Omental fat pad (tissue), 4 donors: ENCODE data around the gene GMEB1. TPM values are rescaled to one million over a fixed set of nuclear protein-coding genes. Genes with fewer than 3 reads are reported as not detected.
"Not testable (repeated sequence)": the region's sequence is repeated elsewhere in the genome, so short reads cannot be mapped to it uniquely, and the experiment has no call there.

ENCODE experiments used
- ATAC-seq: fragments of 150-250 bp; one replicate; pipeline ENCODE4 v1.9.1; 2016; ENCODE audit warnings: mild to moderate bottlenecking, moderate library complexity; ENCODE audit not compliant: low FRiP score
- DNase-seq: peaks from one replicate; pipeline ENCODE4 v3.0.0-alpha.2; 2019; ENCODE audit warnings: low spot score
- total RNA-seq, 4 donors: library from RNA; depleted of rRNA; stranded (reverse); fragments of >200 nt; gene quantifications; one replicate each; pipeline ENCODE4 v1.1.0, GENCODE V29; 2016
- TF ChIP-seq, protein P1 (sequence below), 3 donors: fragments of 450-650 bp; IDR thresholded peaks; one replicate each; pipeline ENCODE4 v1.5.1; 2016 to 2017; ENCODE audit warnings: antibody characterized with exemption in 3 of 3, mild to moderate bottlenecking in 3 of 3, moderate library complexity in 2 of 3

Gene GMEB1
- total RNA-seq, 4 donors from 2014 or later = 7.0 to 14.4 (median 13.2) TPM

DNA sequence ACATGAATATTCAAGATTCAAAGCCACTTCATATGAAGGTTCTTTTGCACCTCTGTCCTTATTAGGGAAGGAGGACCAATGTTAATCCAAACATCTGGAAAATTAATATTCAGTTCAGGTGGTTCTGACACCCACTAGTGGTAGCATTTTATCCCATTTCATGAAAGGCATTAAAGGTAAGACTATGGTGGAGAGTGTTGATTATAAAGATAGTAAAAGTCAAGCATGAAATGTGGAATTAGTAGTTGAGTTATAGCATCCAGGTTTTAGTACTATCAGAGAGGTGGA is 50.7 kb downstream of the GMEB1 start:
- TF ChIP-seq, protein P1, sequence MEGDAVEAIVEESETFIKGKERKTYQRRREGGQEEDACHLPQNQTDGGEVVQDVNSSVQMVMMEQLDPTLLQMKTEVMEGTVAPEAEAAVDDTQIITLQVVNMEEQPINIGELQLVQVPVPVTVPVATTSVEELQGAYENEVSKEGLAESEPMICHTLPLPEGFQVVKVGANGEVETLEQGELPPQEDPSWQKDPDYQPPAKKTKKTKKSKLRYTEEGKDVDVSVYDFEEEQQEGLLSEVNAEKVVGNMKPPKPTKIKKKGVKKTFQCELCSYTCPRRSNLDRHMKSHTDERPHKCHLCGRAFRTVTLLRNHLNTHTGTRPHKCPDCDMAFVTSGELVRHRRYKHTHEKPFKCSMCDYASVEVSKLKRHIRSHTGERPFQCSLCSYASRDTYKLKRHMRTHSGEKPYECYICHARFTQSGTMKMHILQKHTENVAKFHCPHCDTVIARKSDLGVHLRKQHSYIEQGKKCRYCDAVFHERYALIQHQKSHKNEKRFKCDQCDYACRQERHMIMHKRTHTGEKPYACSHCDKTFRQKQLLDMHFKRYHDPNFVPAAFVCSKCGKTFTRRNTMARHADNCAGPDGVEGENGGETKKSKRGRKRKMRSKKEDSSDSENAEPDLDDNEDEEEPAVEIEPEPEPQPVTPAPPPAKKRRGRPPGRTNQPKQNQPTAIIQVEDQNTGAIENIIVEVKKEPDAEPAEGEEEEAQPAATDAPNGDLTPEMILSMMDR (IDR thresholded peaks at IDR 0.05) = no peak
- ATAC-seq = no peak
- no peak for DNase-seq

DNA sequence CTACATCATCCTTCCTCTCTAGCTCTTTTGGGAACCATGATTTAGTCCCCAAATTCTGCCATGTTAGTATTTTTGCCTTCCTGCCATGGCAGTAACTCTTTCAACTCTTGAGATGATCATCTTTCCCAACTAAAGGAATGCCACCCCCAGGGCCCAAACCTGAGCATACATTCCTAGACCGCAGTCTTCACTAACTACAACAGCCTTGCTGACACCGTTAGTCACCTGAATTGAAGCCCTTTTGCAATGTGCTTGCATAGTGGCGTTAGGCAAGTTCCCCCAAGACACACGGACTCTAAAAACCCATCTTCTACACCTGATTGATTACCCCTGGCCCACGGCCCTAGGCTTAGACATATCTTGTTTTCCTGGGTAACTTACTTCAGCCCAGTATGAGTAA is 51.8 kb downstream of the GMEB1 start:
- TF ChIP-seq, protein P1 (IDR thresholded peaks at IDR 0.05) = no peak
- ATAC-seq = no peak
- DNase-seq = no peak

DNA sequence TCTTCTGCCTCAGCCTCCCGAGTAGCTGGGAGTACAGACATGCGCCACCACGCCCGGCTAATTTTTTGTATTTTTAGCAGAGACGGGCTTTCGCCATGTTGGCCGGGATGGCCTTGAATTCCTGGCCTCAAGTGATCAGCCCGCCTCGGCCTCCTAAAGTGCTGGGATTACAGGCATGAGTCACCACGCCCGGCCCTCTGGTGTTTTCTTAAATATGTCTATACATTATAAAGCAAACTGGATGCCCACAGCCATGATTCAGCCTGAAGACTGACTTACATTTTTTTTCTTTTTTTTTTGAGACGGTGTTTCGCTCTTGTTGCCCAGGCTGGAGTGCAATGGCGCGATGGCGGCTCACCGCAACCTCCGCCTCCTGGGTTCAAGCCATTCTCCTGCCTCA is 53.3 kb downstream of the GMEB1 start:
- ATAC-seq, DNase-seq: not testable (repeated sequence)

DNA sequence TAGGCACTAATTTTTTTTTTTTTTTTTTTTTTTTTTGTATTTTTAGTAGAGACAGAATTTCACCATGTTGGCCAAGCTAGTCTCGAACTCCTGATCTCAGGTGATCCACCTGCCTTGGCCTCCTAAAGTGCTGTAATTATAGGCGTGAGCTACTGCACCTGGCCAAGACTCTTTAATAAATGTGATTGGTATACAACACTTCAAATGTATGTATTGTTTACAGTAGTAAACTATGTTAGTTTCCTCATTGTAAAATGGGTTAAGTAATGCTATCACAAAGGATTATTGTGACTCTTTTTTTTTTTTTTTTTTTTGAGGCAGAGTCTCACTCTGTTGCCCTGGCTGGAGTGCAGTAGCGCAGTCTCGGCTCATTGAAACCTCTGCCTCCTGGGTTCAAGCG is 56.8 kb downstream of the GMEB1 start:
- ATAC-seq, DNase-seq: not testable (repeated sequence)

DNA sequence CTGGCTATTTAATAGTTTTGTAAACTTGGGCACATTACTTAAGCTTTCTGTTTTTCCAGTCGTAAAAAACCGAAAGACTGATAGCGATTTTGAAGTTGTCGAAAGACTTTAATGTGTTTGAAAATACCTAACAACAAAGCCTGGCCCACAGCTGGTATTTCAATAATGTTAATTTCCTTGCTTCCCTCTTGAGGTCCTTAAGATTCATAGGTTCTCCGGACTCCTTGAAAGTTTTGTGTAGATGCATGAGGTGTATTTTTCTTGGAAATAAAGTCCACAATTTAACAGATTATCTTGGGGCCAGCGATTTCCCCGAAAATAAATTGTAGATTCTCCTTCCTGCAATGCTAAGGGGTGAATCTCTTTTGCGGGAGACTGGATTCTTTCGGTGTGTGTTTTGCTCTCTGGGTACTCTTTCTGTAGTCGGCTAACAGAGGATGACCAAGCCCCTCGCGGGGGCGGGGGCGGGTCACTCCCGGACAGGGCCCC is 67.4 kb downstream of the GMEB1 start:
- DNase-seq (no peak), ATAC-seq (no peak)
- TF ChIP-seq, protein P1 (IDR thresholded peaks at IDR 0.05) = no peak

DNA sequence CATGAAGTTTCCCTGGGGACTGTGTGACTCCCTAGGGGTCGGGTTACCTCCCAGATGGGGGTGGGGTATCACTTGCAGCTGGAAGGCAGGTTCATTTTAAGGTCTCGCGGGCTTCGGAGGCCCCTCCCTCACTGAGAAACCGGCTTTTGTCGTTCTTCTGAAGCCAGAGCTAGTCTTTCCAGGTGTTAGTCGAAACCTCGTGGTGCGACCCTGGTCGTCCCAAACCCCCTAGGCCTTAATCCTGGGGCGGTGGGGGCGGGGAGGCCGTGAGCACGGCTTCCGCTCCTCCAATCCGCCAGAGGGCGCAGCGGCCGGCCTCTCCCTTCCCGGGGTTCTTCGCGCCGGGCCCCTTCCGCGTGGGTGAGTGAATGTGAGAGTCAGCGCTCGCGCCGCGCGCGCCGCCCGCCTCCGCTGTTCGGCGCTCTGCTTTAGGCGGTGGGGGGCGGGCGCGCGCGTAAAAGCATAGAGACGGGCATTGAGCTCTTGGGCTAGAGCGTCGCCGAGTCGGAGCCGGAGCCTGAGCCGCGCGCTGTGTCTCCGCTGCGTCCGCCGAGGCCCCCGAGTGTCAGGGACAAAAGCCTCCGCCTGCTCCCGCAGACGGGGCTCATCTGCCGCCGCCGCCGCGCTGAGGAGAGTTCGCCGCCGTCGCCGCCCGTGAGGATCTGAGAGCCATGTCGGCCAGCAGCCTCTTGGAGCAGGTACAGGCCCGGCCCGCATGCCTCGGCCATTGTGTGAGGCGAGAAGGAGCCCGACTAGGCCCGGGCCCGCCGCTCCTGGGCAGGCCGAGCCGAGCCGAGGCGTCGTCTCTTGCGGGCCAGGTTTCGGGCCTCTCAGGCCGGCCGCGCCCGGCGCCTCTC is 68.1 kb downstream of the GMEB1 start, which contains the start of gene YTHDF2:
YTHDF2 (plus strand) TSS at position 491 of the 857 bp plus-strand sequence; CDS start at position 672, 181 bp downstream.
- DNase-seq = peak; percentile 90
- TF ChIP-seq, protein P1 (IDR thresholded peaks at IDR 0.05) = peak in 2 of 3 donors; percentile 20 to 89
- peak; percentile 99 for ATAC-seq

DNA sequence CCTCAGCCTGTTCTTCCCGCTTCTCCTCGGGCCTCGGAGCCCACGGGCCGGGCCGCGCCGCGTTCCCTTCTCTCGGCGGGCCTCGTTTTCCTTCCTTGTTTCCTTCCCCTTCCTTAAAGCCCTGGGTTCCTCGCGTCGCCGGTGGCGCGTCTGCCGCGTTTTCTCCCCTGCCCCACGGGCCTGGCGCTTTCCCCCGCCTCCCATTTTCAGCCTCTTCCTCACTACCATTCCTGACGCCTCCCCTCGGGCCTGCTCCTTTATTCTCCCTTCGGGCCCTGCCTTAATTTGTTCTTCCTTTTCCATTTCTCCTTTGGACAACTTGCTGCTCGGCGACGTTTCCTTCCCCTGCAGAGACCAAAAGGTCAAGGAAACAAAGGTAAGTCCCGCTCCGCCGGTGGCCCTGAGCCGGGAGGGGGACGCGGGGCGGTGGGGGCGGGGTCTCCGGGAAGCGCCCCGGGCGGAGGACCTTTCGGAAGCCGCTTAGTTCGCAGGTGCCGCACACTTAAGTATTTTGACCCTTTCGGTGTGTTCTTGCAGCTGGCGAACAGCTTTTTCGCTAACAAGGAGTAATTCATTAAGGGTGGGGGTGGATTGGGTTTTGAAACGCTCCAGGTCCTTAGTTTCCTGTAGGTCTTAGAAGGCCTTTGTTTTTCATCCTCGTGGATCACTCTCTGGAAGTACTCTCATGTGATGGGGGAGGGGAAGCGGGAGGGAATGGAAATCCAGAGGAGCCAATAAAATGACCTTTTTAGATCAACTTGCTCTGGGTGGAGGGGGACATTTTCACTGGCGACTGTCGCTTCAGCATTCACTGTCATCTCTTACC is 68.9 kb downstream of the GMEB1 start:
- ATAC-seq (no peak), DNase-seq (peak; percentile 24)

More for the DNA sequence above, 68.9 kb downstream of the GMEB1 start:
- TF ChIP-seq, protein P1 (IDR thresholded peaks at IDR 0.05) = no peak
